Gastrocnemius medialis (tissue), 4 donors: ENCODE data around the gene MACROD2. TPM values are rescaled to one million over a fixed set of nuclear protein-coding genes. Genes with fewer than 3 reads are reported as not detected.

ENCODE experiments used
- ATAC-seq, 2 donors: fragments of 150-250 bp; one replicate each; pipeline ENCODE4 v1.9.1; 2016
- DNase-seq, 2 donors: peaks; one replicate each; pipeline ENCODE4 v3.0.0-alpha.2; 2019
- H3K27ac ChIP-seq, 4 donors: fragments of 200-600 bp; sonication (generic); 1 replicate in 1 of 4; 2 replicates in 3 of 4; pipeline ENCODE4 v1.5.1; 2016 to 2018; ENCODE audit warnings: mild to moderate bottlenecking in 2 of 4, moderate library complexity in 1 of 4
- H3K27me3 ChIP-seq, 3 donors: fragments of 200-600 bp; sonication (generic) in 2 of 3; 1 replicate in 1 of 3; 2 replicates in 2 of 3; pipeline versions ENCODE4 v1.5.1 to v1.6.0; 2016 to 2019; ENCODE audit warnings: mild to moderate bottlenecking in 1 of 3, moderate library complexity in 1 of 3
- H3K36me3 ChIP-seq, 2 donors: fragments of 200-600 bp; sonication (generic) in 1 of 2; one replicate each; pipeline ENCODE4 v1.5.1; 2017 to 2018
- H3K4me1 ChIP-seq, 2 donors: fragments of 200-600 bp; sonication (generic) in 1 of 2; one replicate each; pipeline ENCODE4 v1.5.1; 2016 to 2017; ENCODE audit warnings: mild to moderate bottlenecking in 2 of 2
- H3K4me3 ChIP-seq, 4 donors: fragments of 200-600 bp; sonication (generic) in 3 of 4; 1 replicate in 1 of 4; 2 replicates in 3 of 4; pipeline ENCODE4 v1.5.1; 2016 to 2019; ENCODE audit warnings: mild to moderate bottlenecking in 2 of 4
- H3K9me3 ChIP-seq, 3 donors: fragments of 200-600 bp; sonication (generic) in 2 of 3; 1 replicate in 1 of 3; 2 replicates in 2 of 3; pipeline ENCODE4 v1.5.1; 2016 to 2019
- POLR2A ChIP-seq, 2 donors: fragments of 450-650 bp; IDR thresholded peaks; one replicate each; pipeline ENCODE4 v1.6.1; 2017; ENCODE audit warnings: antibody characterized with exemption in 2 of 2, mild to moderate bottlenecking in 2 of 2, moderate library complexity in 2 of 2
- in situ Hi-C, 4 donors: fragments of 200-750 bp; cut with MboI; loops; one replicate each; pipeline versions ENCODE4 v1.15.0 to v1.8.0; 2017; ENCODE audit warnings: low sequenced_read_pairs in 4 of 4
- intact Hi-C: fragments of 100-400 bp; cut with DNase I; formaldehyde crosslinking; loops from one replicate; pipeline ENCODE4 v1.15.1; 2023; ENCODE audit warnings: low total_unique reads
- total RNA-seq, 4 donors: library from RNA; depleted of rRNA; stranded (reverse); fragments of >200 nt; gene quantifications; one replicate each; pipeline versions ENCODE4 v1.1.0 to v1.2.3, GENCODE V29; 2016
- TF ChIP-seq, protein P1 (sequence below), 5 experiments: fragments of 450-650 bp in 3 of 5; fragments of 200-600 bp in 2 of 5; sonication (generic) in 2 of 5; IDR thresholded peaks in 4 of 5; conservative IDR thresholded peaks in 1 of 5; 1 replicate in 4 of 5; 2 replicates in 1 of 5; pipeline ENCODE4 v1.5.1; 2016 to 2019; ENCODE audit warnings: antibody characterized with exemption in 5 of 5, mild to moderate bottlenecking in 3 of 5, moderate library complexity in 3 of 5

MACROD2 gene
- total RNA-seq, 4 donors from 2014 or later = 1.8 to 10.2 (median 3.6) TPM

DNA sequence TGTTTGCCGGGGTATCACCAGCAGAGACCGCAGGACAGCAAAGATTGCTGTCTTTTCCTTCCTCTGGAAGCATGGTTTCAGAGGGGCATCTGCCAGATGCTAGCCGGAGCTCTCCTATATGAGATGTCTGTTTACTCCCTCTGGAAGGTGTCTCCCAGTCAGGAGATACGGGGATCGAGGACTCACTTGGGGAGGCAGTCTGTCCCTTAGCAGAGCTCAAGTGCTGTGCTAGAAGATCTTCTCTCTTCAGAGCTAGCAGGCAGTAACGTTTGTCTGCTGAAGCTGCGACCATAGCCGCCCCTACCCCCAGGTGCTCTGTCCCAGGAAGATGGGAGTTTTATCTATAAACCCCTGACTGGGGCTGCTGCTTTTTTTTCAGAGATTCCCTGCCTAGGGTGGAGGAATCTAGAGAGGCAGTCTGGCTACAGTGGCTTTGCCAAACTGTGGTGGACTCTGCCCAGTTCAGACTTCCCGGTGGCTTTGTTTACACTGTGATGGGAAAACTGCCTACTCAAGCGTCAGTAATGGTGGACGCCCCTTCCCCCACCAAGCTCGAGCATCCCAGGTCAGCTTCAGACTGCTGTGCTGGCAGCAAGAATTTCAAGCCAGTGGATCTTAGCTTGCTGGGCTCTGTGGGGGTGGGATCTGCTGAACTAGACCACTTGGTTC lies 475.0 kb downstream of the MACROD2 start:
- in situ Hi-C loops (no loop called here), intact Hi-C loops (no loop called here)
- DNase-seq (no peak), ATAC-seq (no peak)
- Histone ChIP-seq H3K4me3 (no peak overlapping the region), H3K4me1 (no peaks in the 10 kb centered on the region), H3K9me3 (no peaks in the 10 kb centered on the region), H3K27me3 (no peaks in the 10 kb centered on the region), H3K27ac (no peak overlapping the region), H3K36me3 (no peaks in the 10 kb centered on the region)
- no peak for TF ChIP-seq POLR2A (IDR thresholded peaks at IDR 0.05)
- TF ChIP-seq, protein P1, sequence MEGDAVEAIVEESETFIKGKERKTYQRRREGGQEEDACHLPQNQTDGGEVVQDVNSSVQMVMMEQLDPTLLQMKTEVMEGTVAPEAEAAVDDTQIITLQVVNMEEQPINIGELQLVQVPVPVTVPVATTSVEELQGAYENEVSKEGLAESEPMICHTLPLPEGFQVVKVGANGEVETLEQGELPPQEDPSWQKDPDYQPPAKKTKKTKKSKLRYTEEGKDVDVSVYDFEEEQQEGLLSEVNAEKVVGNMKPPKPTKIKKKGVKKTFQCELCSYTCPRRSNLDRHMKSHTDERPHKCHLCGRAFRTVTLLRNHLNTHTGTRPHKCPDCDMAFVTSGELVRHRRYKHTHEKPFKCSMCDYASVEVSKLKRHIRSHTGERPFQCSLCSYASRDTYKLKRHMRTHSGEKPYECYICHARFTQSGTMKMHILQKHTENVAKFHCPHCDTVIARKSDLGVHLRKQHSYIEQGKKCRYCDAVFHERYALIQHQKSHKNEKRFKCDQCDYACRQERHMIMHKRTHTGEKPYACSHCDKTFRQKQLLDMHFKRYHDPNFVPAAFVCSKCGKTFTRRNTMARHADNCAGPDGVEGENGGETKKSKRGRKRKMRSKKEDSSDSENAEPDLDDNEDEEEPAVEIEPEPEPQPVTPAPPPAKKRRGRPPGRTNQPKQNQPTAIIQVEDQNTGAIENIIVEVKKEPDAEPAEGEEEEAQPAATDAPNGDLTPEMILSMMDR (IDR thresholded peaks at IDR 0.05 in 4 of 5, conservative IDR thresholded peaks at IDR 0.05 in 1 of 5) = no peak

DNA sequence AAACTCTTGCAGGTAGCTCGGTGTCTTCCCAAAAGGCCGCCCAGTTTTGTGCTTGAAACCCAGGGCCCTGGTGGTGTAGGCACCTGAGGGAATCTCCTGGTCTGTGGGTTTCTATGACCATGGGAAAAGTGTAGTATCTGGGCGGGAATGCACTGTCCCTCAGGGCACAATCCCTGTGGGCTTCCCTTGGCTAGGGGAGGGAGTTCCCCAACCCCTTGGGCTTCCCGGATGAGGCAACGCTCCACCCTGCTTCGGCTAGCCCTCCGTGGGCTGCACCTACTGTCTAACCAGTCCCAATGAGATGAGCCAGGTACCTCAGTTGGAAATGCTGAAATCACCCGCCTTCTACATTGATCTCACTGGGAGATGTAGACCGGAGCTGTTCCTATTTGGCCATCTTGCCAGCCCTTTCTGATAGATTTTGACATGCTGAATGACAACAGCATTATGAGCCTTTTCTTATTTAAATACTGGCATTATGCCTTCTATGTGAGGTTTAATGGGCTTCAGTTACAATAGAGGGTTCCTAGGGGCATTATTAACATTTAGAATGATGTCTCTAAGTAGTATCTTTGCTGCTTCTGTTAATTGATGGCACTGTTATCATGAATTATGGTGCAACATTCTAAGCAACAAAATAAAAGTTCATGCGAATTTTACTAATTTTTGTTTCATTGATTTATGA lies 475.8 kb downstream of the MACROD2 start:
- in situ Hi-C loops (no loop called here), intact Hi-C loops (no loop called here)
- Histone ChIP-seq H3K27ac (no peak overlapping the region), H3K4me1 (no peaks in the 10 kb centered on the region), H3K36me3 (no peaks in the 10 kb centered on the region), H3K4me3 (no peak overlapping the region), H3K27me3 (no peaks in the 10 kb centered on the region), H3K9me3 (no peaks in the 10 kb centered on the region)
- no peak for TF ChIP-seq POLR2A (IDR thresholded peaks at IDR 0.05)
- TF ChIP-seq, protein P1 (IDR thresholded peaks at IDR 0.05 in 4 of 5, conservative IDR thresholded peaks at IDR 0.05 in 1 of 5) = no peak
- no peak for DNase-seq
- no peak for ATAC-seq

DNA sequence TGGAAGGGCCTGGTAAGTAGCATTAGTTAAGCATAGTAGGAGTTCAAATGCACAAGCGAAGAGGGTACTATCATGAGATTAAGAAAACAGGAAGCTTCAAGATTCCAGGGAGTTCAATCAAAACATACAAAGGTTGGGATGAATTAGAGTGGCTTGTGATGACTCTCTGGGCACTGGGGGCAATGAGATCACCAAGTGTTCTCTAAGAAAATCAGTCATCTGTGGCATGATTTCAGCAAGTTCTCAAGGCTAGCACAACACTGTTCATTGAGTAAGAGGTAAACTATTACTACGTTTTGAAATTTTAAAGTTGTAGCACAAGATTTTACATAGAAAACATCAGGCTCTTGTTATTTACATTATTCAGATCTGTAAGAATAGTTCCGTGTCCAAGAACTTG lies 481.8 kb downstream of the MACROD2 start:
- Histone ChIP-seq H3K4me3 (no peak overlapping the region), H3K9me3 (no peaks in the 10 kb centered on the region), H3K4me1 (no peaks in the 10 kb centered on the region), H3K27me3 (no peaks in the 10 kb centered on the region), H3K27ac (no peak overlapping the region), H3K36me3 (no peaks in the 10 kb centered on the region)
- in situ Hi-C loops (no loop called here), intact Hi-C loops (no loop called here)
- DNase-seq = no peak
- ATAC-seq = no peak
- no peak for TF ChIP-seq POLR2A (IDR thresholded peaks at IDR 0.05)
- TF ChIP-seq, protein P1 (IDR thresholded peaks at IDR 0.05 in 4 of 5, conservative IDR thresholded peaks at IDR 0.05 in 1 of 5) = no peak

DNA sequence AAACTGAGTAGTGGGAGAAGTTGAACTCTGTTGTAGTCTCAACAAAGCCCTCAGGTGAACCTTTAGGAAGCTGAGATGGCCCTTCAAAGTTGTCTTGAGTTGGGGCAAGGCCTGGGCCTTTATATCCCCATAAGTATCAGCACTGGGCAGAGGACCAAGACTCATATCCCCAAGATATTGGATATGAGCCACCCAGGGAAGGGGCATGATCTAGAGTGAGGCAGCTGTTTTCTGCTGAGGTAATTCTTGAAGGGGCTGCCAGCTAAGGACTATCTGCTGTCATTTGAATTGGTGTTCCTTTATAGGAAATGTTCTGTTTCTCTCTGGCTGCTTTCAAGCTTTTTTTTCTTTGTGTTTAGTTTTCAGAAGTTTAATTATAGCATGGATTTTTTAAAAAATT lies 482.8 kb downstream of the MACROD2 start:
- TF ChIP-seq, protein P1 (IDR thresholded peaks at IDR 0.05 in 4 of 5, conservative IDR thresholded peaks at IDR 0.05 in 1 of 5) = no peak
- TF ChIP-seq POLR2A (IDR thresholded peaks at IDR 0.05) = no peak
- Histone ChIP-seq H3K9me3 (no peaks in the 10 kb centered on the region), H3K36me3 (no peaks in the 10 kb centered on the region), H3K27ac (no peak overlapping the region), H3K4me3 (no peak overlapping the region), H3K27me3 (no peaks in the 10 kb centered on the region), H3K4me1 (no peaks in the 10 kb centered on the region)
- no peak for ATAC-seq
- in situ Hi-C loops (no loop called here), intact Hi-C loops (no loop called here)
- no peak for DNase-seq
